DND-41 (cell line): ENCODE results near the gene OR11H7.

Experiments
- EZH2 ChIP-seq: IDR thresholded peaks from 3 replicates; pipeline ENCODE4 v1.6.1; 2012; ENCODE audit warnings: borderline replicate concordance, low read depth, mild to moderate bottlenecking, moderate library complexity, low read length, inconsistent platforms; ENCODE audit not compliant: severe bottlenecking
- TF ChIP-seq, protein P1 (sequence below): IDR thresholded peaks from 2 replicates; pipeline ENCODE4 v1.5.1; 2012; ENCODE audit warnings: borderline replicate concordance, low read length, moderate library complexity, mild to moderate bottlenecking; ENCODE audit not compliant: poor library complexity, severe bottlenecking; ENCODE audit errors: extremely low read depth

DNA sequence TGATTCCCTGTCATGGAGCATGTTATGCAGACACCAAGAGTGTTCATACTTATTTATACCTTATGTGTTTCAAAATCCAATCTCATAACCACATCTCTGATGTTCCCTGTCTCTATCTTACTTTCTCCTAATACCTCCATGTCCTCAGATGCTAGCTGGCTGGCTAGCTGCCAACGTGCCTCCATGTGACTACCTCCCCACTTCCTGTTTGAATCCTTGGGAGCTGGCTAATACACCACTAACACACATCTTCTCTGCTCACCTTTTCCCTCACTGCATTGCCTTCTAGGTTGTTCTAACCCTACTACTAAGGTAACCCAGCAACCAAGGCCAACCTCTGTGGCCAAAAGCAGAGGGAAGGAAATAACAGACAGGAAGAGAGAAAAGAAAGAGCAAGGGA lies 49.6 kb downstream of the OR11H7 start:
- TF ChIP-seq, protein P1, sequence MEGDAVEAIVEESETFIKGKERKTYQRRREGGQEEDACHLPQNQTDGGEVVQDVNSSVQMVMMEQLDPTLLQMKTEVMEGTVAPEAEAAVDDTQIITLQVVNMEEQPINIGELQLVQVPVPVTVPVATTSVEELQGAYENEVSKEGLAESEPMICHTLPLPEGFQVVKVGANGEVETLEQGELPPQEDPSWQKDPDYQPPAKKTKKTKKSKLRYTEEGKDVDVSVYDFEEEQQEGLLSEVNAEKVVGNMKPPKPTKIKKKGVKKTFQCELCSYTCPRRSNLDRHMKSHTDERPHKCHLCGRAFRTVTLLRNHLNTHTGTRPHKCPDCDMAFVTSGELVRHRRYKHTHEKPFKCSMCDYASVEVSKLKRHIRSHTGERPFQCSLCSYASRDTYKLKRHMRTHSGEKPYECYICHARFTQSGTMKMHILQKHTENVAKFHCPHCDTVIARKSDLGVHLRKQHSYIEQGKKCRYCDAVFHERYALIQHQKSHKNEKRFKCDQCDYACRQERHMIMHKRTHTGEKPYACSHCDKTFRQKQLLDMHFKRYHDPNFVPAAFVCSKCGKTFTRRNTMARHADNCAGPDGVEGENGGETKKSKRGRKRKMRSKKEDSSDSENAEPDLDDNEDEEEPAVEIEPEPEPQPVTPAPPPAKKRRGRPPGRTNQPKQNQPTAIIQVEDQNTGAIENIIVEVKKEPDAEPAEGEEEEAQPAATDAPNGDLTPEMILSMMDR, result no peak
- no peak for TF ChIP-seq EZH2
